Liver (tissue), 9 donors: Measurements from ENCODE around the gene FUT9. TPM values are rescaled to one million over a fixed set of nuclear protein-coding genes. Genes with fewer than 3 reads are reported as not detected.

Experiments
- DNase-seq: peaks from one replicate; pipeline ENCODE4 v3.0.0-alpha.2; 2017; ENCODE audit warnings: low spot score
- H3K27ac ChIP-seq, 2 donors: one replicate each; pipeline ENCODE4 v1.7.0; 2013; ENCODE audit warnings: inconsistent platforms in 2 of 2, low read length in 2 of 2, control low read depth in 1 of 2, low read depth in 1 of 2, mild to moderate bottlenecking in 1 of 2
- H3K27me3 ChIP-seq, 4 donors: one replicate each; pipeline versions ENCODE4 v1.6.1 to v1.7.0; 2013; ENCODE audit warnings: low read length in 3 of 4, inconsistent platforms in 1 of 4, mild to moderate bottlenecking in 1 of 4, moderate library complexity in 1 of 4; ENCODE audit not compliant: control insufficient read depth in 4 of 4, insufficient read depth in 4 of 4
- H3K36me3 ChIP-seq, 4 donors: one replicate each; pipeline versions ENCODE4 v1.6.1 to v1.7.0; 2013; ENCODE audit warnings: low read length in 3 of 4, mild to moderate bottlenecking in 3 of 4, low read depth in 1 of 4, moderate library complexity in 1 of 4; ENCODE audit not compliant: control insufficient read depth in 4 of 4, insufficient read depth in 3 of 4
- H3K4me1 ChIP-seq, 4 donors: one replicate each; pipeline versions ENCODE4 v1.6.1 to v1.7.0; 2013; ENCODE audit warnings: low read length in 3 of 4, mild to moderate bottlenecking in 3 of 4, moderate library complexity in 1 of 4; ENCODE audit not compliant: control insufficient read depth in 4 of 4, insufficient read depth in 4 of 4
- H3K4me3 ChIP-seq, 3 donors: one replicate each; pipeline versions ENCODE4 v1.6.1 to v1.7.0; 2013; ENCODE audit warnings: low read length in 3 of 3, control low read depth in 1 of 3, low read depth in 1 of 3, mild to moderate bottlenecking in 1 of 3
- H3K9ac ChIP-seq, 2 donors: one replicate each; pipeline ENCODE4 v1.7.0; 2013; ENCODE audit warnings: low read length in 2 of 2, mild to moderate bottlenecking in 2 of 2, moderate library complexity in 2 of 2, control low read depth in 1 of 2, low read depth in 1 of 2
- H3K9me3 ChIP-seq, 4 donors: one replicate each; pipeline versions ENCODE4 v1.6.1 to v1.7.0; 2013; ENCODE audit warnings: low read length in 3 of 4; ENCODE audit not compliant: control insufficient read depth in 4 of 4
- EGR1 ChIP-seq, 2 donors: IDR thresholded peaks; 2 replicates each; pipeline ENCODE4 v1.6.1; 2016 to 2018; ENCODE audit warnings: antibody characterized with exemption in 2 of 2, low read depth in 2 of 2
- FOXA1 ChIP-seq: IDR thresholded peaks from 2 replicates; pipeline ENCODE4 v1.6.1; 2016; ENCODE audit warnings: antibody characterized with exemption
- FOXA2 ChIP-seq: IDR thresholded peaks from 2 replicates; pipeline ENCODE4 v1.6.1; 2016; ENCODE audit warnings: antibody characterized with exemption
- GABPA ChIP-seq, 2 donors: IDR thresholded peaks in 1 of 2; conservative IDR thresholded peaks in 1 of 2; 2 replicates each; pipeline ENCODE4 v1.6.1; 2016; ENCODE audit warnings: antibody characterized with exemption in 2 of 2, mild to moderate bottlenecking in 1 of 2, moderate library complexity in 1 of 2
- HNF4A ChIP-seq, 2 donors: conservative IDR thresholded peaks; 2 replicates each; pipeline ENCODE4 v1.6.1; 2016; ENCODE audit warnings: antibody characterized with exemption in 2 of 2, mild to moderate bottlenecking in 2 of 2
- JUND ChIP-seq, 2 donors: IDR thresholded peaks; 2 replicates each; pipeline ENCODE4 v1.6.1; 2016; ENCODE audit warnings: antibody characterized with exemption in 2 of 2
- MAX ChIP-seq: IDR thresholded peaks from 2 replicates; pipeline ENCODE4 v1.6.1; 2016; ENCODE audit warnings: antibody characterized with exemption
- NR2F2 ChIP-seq: IDR thresholded peaks from 2 replicates; pipeline ENCODE4 v1.6.1; 2016; ENCODE audit warnings: antibody characterized with exemption
- RAD21 ChIP-seq, 2 donors: IDR thresholded peaks; 2 replicates each; pipeline ENCODE4 v1.6.1; 2016; ENCODE audit warnings: antibody characterized with exemption in 2 of 2, mild to moderate bottlenecking in 2 of 2
- REST ChIP-seq: IDR thresholded peaks from 2 replicates; pipeline ENCODE4 v1.6.1; 2016; ENCODE audit warnings: antibody characterized with exemption, mild to moderate bottlenecking
- RXRA ChIP-seq, 2 donors: IDR thresholded peaks; 2 replicates each; pipeline ENCODE4 v1.6.1; 2017 to 2018; ENCODE audit warnings: antibody characterized with exemption in 2 of 2, mild to moderate bottlenecking in 1 of 2
- TAF1 ChIP-seq: conservative IDR thresholded peaks from 2 replicates; pipeline ENCODE4 v1.6.1; 2016; ENCODE audit warnings: antibody characterized with exemption, mild to moderate bottlenecking
- YY1 ChIP-seq: IDR thresholded peaks from 2 replicates; pipeline ENCODE4 v1.6.1; 2016; ENCODE audit warnings: antibody characterized with exemption, mild to moderate bottlenecking
- ZBTB33 ChIP-seq: IDR thresholded peaks from 2 replicates; pipeline ENCODE4 v1.6.1; 2016; ENCODE audit warnings: antibody characterized with exemption
- WGBS: extraction: QIAGEN DNeasy Blood & Tissue Kit; methylation state at CpG from one replicate; pipeline ENCODE4 v1.1.7; 2013; 5-methylcytosine and 5-hydroxymethylcytosine counted together
- polyA plus RNA-seq, 2 donors: library from polyadenylated mRNA; stranded (reverse) in 1 of 2; unstranded in 1 of 2; fragments of 200-250 nt in 1 of 2; fragments of >200 nt in 1 of 2; fragmentation: Nextera tagmentation in 1 of 2; extraction: Ambion mirVana in 1 of 2; gene quantifications; one replicate each; pipeline versions ENCODE4 v1.2.1 to v1.2.3, GENCODE V29; 2013 to 2015
- total RNA-seq, 2 donors: library from RNA; depleted of rRNA; stranded (reverse); fragments of >200 nt; gene quantifications; one replicate each; pipeline ENCODE4 v1.2.3, GENCODE V29; 2014
- TF ChIP-seq, protein P1 (sequence below): IDR thresholded peaks from 2 replicates; pipeline ENCODE4 v1.6.1; 2016; ENCODE audit warnings: antibody characterized with exemption
- TF ChIP-seq, protein P2 (sequence below): fragments of 150-350 bp; IDR thresholded peaks from 2 replicates; pipeline ENCODE4 v1.5.1; 2017; ENCODE audit warnings: improper control_type of control experiment, low read depth, low read length; ENCODE audit not compliant: missing input control
- donor health status: healthy.
- donor health status: healthy.
- donor health status: healthy.
- donor health status: healthy.
- donor health status: healthy.

The FUT9 gene
- total and polyA plus RNA-seq, 4 donors = not detected

DNA sequence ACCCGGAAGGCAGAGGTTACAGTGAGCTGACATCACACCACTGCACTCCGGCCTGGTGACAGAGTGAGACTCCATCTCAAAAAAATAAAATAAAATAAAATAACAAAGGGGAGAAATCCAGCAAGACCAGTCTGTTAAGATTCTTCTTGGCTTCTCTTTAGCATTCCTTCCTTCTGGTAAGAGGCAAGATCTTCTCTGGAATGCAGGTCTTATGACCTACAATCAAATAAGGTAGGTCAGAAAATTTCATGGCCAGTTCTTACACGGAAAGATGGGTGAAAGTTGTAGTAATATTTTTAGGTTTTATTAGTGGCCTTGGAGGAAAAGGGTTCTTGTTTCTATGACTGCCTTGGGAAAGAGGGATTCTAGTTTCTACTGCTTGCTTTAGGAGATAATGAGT lies 180.9 kb downstream of the FUT9 start:
- Histone ChIP-seq H3K9ac (no peak overlapping the region), H3K9me3 (no peaks in the 10 kb centered on the region), H3K27ac (no peak overlapping the region), H3K36me3 (no peaks in the 10 kb centered on the region), H3K4me1 (no peaks in the 10 kb centered on the region), H3K4me3 (no peak overlapping the region), H3K27me3 (peaks cover 0 to 3% (median 0%) of the 10 kb centered on the region in 4 donors)
- TF ChIP-seq, protein P1, sequence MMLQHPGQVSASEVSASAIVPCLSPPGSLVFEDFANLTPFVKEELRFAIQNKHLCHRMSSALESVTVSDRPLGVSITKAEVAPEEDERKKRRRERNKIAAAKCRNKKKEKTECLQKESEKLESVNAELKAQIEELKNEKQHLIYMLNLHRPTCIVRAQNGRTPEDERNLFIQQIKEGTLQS = no peak
- no peak for TF ChIP-seq TAF1
- TF ChIP-seq FOXA2 = no peak
- TF ChIP-seq JUND (IDR thresholded peaks at IDR 0.05) = no peak
- TF ChIP-seq, protein P2, sequence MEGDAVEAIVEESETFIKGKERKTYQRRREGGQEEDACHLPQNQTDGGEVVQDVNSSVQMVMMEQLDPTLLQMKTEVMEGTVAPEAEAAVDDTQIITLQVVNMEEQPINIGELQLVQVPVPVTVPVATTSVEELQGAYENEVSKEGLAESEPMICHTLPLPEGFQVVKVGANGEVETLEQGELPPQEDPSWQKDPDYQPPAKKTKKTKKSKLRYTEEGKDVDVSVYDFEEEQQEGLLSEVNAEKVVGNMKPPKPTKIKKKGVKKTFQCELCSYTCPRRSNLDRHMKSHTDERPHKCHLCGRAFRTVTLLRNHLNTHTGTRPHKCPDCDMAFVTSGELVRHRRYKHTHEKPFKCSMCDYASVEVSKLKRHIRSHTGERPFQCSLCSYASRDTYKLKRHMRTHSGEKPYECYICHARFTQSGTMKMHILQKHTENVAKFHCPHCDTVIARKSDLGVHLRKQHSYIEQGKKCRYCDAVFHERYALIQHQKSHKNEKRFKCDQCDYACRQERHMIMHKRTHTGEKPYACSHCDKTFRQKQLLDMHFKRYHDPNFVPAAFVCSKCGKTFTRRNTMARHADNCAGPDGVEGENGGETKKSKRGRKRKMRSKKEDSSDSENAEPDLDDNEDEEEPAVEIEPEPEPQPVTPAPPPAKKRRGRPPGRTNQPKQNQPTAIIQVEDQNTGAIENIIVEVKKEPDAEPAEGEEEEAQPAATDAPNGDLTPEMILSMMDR = no peak
- no peak for TF ChIP-seq RAD21 (IDR thresholded peaks at IDR 0.05)
- no peak for TF ChIP-seq HNF4A (conservative IDR thresholded peaks at IDR 0.05)
- no peak for TF ChIP-seq GABPA (IDR thresholded peaks at IDR 0.05 in 1 of 2, conservative IDR thresholded peaks at IDR 0.05 in 1 of 2)
- TF ChIP-seq RXRA (IDR thresholded peaks at IDR 0.05) = no peak
- TF ChIP-seq REST = no peak
- no peak for TF ChIP-seq EGR1 (IDR thresholded peaks at IDR 0.05; ENCODE audit: low read depth in 2 of 2)
- no peak for TF ChIP-seq ZBTB33
- TF ChIP-seq FOXA1 = no peak
- no peak for TF ChIP-seq YY1
- DNase-seq = no peak
- WGBS = 55% methylated on average over 3 of the region's 3 CpGs

- no peak for DNase-seq
- no peaks in the 10 kb centered on the region for H3K4me1 ChIP-seq
- H3K4me3 ChIP-seq = no peak overlapping the region
- no peaks in the 10 kb centered on the region for H3K9me3 ChIP-seq
- peaks cover 0 to 3% (median 0%) of the 10 kb centered on the region in 4 donors for H3K27me3 ChIP-seq
- H3K27ac ChIP-seq = no peak overlapping the region
- TF ChIP-seq YY1 = no peak
- no peak for TF ChIP-seq HNF4A (conservative IDR thresholded peaks at IDR 0.05)
- TF ChIP-seq, protein P2 = no peak
- TF ChIP-seq, protein P1 = no peak
- no peak for TF ChIP-seq MAX
- no peak for TF ChIP-seq NR2F2
- TF ChIP-seq GABPA (IDR thresholded peaks at IDR 0.05 in 1 of 2, conservative IDR thresholded peaks at IDR 0.05 in 1 of 2) = no peak
- no peak for TF ChIP-seq RXRA (IDR thresholded peaks at IDR 0.05)
- H3K36me3 ChIP-seq = no peaks in the 10 kb centered on the region
- H3K9ac ChIP-seq = no peak overlapping the region
Measured at GRCh38 chr6:96197241-96197640, 181.5 kb downstream of the FUT9 start.
